Neuronal stem cell (in vitro differentiated cells): Measurements from ENCODE around the gene EBP.
A peak's percentile ranks its signal among the peaks of the same experiment; 100 is the strongest.

Experiments used
- DNase-seq: peaks from one replicate; pipeline ENCODE4 v3.0.0-alpha.2; 2013; ENCODE audit warnings: low spot score
- H2AFZ ChIP-seq: one replicate; pipeline ENCODE4 v1.6.1; 2013; ENCODE audit warnings: mild to moderate bottlenecking, low read length, inconsistent platforms
- H2AK5ac ChIP-seq: 2 replicates; pipeline ENCODE4 v1.6.1; 2013; ENCODE audit warnings: low read depth, mild to moderate bottlenecking, inconsistent platforms, low read length, moderate library complexity, mixed read lengths
- H2BK120ac ChIP-seq: 2 replicates; pipeline ENCODE4 v1.6.1; 2013; ENCODE audit warnings: low read depth, mild to moderate bottlenecking, inconsistent platforms, low read length, moderate library complexity, mixed read lengths
- H2BK12ac ChIP-seq: one replicate; pipeline ENCODE4 v1.6.1; 2013; ENCODE audit warnings: low read length, inconsistent platforms
- H2BK15ac ChIP-seq: 2 replicates; pipeline ENCODE4 v1.6.1; 2013; ENCODE audit warnings: mild to moderate bottlenecking, low read length, inconsistent platforms, mixed read lengths
- H2BK5ac ChIP-seq: one replicate; pipeline ENCODE4 v1.6.1; 2013; ENCODE audit warnings: inconsistent platforms, mild to moderate bottlenecking, low read length, moderate library complexity
- H3K14ac ChIP-seq: one replicate; pipeline ENCODE4 v1.6.1; 2013; ENCODE audit warnings: low read length, inconsistent platforms
- H3K18ac ChIP-seq: 2 replicates; pipeline ENCODE4 v1.6.1; 2013; ENCODE audit warnings: low read length, inconsistent platforms
- H3K23ac ChIP-seq: 2 replicates; pipeline ENCODE4 v1.6.1; 2013; ENCODE audit warnings: low read depth, mild to moderate bottlenecking, mixed read lengths, low read length, inconsistent platforms; ENCODE audit not compliant: poor library complexity
- H3K27ac ChIP-seq: replicated peaks from 3 replicates; pipeline ENCODE4 v1.5.1; 2013; ENCODE audit warnings: low read length, inconsistent platforms
- H3K27me3 ChIP-seq, 3 experiments: 2 replicates each; pipeline ENCODE4 v1.6.1; 2013; ENCODE audit warnings: low read length in 3 of 3, mild to moderate bottlenecking in 2 of 3, inconsistent platforms in 1 of 3, low read depth in 1 of 3, mixed read lengths in 1 of 3, moderate library complexity in 1 of 3; ENCODE audit not compliant: control insufficient read depth in 3 of 3, insufficient read depth in 3 of 3
- H3K36me3 ChIP-seq, 2 donors: replicated peaks in 1 of 2; 2 replicates each; pipeline ENCODE4 v1.6.1; 2013; ENCODE audit warnings: low read length in 2 of 2; ENCODE audit not compliant: control insufficient read depth in 2 of 2, insufficient read depth in 2 of 2
- H3K4ac ChIP-seq: 2 replicates; pipeline ENCODE4 v1.6.1; 2013; ENCODE audit warnings: inconsistent platforms, mild to moderate bottlenecking, low read length, moderate library complexity
- H3K4me1 ChIP-seq, 2 donors: 1 replicate in 1 of 2; 2 replicates in 1 of 2; pipeline ENCODE4 v1.6.1; 2013; ENCODE audit warnings: low read length in 2 of 2, low read depth in 1 of 2; ENCODE audit not compliant: control insufficient read depth in 2 of 2, insufficient read depth in 1 of 2
- H3K4me2 ChIP-seq: one replicate; pipeline ENCODE4 v1.6.1; 2013; ENCODE audit warnings: mild to moderate bottlenecking, low read length, inconsistent platforms; ENCODE audit not compliant: insufficient read depth, poor library complexity, severe bottlenecking
- H3K4me3 ChIP-seq, 2 donors: 2 replicates each; pipeline ENCODE4 v1.5.1; 2013; ENCODE audit warnings: low read length in 2 of 2, mild to moderate bottlenecking in 2 of 2, inconsistent platforms in 1 of 2, moderate library complexity in 1 of 2
- H3K79me1 ChIP-seq: one replicate; pipeline ENCODE4 v1.6.1; 2013; ENCODE audit warnings: low read depth, mild to moderate bottlenecking, inconsistent platforms, low read length, moderate library complexity
- H3K9ac ChIP-seq: one replicate; pipeline ENCODE4 v1.6.1; 2013; ENCODE audit warnings: mild to moderate bottlenecking, low read depth, low read length, inconsistent platforms; ENCODE audit not compliant: poor library complexity
- H3K9me3 ChIP-seq, 2 donors: replicated peaks in 1 of 2; 2 replicates each; pipeline versions ENCODE3 to v1.6.1; 2013; ENCODE audit warnings: low read length in 2 of 2, mild to moderate bottlenecking in 2 of 2, inconsistent platforms in 1 of 2, low read depth in 1 of 2, mixed read lengths in 1 of 2, moderate library complexity in 1 of 2; ENCODE audit not compliant: control insufficient read depth in 2 of 2, insufficient read depth in 1 of 2
- H4K8ac ChIP-seq: one replicate; pipeline ENCODE4 v1.6.1; 2013; ENCODE audit warnings: low read depth, mild to moderate bottlenecking, inconsistent platforms, low read length, moderate library complexity
- H4K91ac ChIP-seq: one replicate; pipeline ENCODE4 v1.6.1; 2013; ENCODE audit warnings: low read length, low read depth, mild to moderate bottlenecking, inconsistent platforms; ENCODE audit not compliant: poor library complexity
- WGBS, 2 donors: extraction: QIAGEN DNeasy Blood & Tissue Kit; methylation state at CpG; one replicate each; pipeline ENCODE4 v1.1.7; 2013; ENCODE audit warnings: missing lambda C conversion rate in 2 of 2, mixed read lengths in 1 of 2; ENCODE audit not compliant: insufficient read length in 2 of 2, insufficient replicate concordance in 1 of 2; ENCODE audit errors: extremely low coverage in 2 of 2; 5-methylcytosine and 5-hydroxymethylcytosine counted together

The EBP gene

DNA sequence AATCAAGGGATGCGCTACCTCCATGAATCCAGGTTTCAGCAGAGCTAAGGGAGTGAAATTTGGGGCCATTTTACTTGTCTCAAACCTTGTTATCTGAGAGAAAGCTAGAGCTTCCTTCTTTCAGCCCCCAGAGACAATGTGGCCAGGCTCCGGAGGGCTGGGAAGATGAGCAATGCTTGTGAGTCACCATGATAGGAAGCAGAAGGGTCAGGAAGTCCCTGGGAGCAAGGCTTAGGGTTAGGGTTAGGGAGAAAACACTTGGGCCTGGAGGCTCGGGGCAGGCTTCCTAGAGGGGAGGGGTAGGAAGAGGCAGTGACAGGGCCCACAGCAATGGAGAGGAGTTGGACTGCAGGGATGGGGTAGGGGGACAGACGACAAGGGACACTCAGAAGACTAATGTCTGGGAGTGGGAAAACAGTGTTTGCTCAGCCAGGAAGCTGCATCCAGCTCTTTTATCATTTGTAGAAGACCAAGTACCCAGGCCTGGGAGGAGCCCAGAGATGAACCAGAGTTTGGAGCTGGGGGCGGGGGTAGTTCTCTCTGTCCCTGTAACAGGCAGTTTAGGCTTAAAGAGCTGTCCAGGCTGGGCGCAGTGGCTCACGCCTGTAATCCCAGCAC is 29.2 kb upstream of the EBP start:
- Histone ChIP-seq H3K9me3 (no peaks in the 10 kb centered on the region), H3K18ac (no peak overlapping the region), H3K4me1 (no peaks in the 10 kb centered on the region), H3K9ac (no peak overlapping the region), H3K27ac (no peak overlapping the region), H2BK15ac (no peak overlapping the region), H2AK5ac (no peak overlapping the region), H3K27me3 (no peaks in the 10 kb centered on the region), H3K14ac (no peak overlapping the region), H2BK12ac (no peak overlapping the region), H4K8ac (no peak overlapping the region), H3K79me1 (no peaks in the 10 kb centered on the region), H3K4ac (no peak overlapping the region), H4K91ac (no peak overlapping the region), H3K23ac (no peak overlapping the region), H2BK5ac (no peak overlapping the region), H3K36me3 (peaks cover 0 to 4% of the 10 kb centered on the region in 2 donors), H3K4me2 (no peak overlapping the region), H2BK120ac (no peak overlapping the region), H2AFZ (peak overlapping the region; percentile 43), H3K4me3 (no peak overlapping the region)
- DNase-seq: no peak
- WGBS, 2 donors: no CpG with 5 or more reads among the region's 7 CpGs

DNA sequence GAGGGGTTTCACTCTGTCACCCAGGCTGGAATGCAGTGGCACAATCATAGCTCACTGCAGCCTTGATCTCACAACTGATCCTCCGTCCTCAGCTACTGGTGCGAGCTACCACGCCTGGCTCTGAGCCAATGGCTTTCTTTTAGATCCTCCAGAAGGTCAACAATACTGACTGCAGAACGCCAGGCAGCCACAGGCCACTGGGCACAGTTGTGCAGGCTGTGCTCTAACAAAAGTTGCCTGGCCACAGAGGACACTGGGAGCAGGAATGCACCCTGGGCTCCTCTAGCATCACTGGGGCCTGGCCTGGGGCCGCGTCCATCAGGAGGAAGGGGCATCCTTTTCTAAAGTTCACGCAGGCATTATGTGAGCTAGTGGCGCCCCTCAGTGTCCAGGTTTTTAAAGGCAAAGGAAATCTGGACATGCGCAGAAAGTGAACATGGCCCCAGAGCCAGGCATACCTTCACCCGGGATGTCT is 27.7 kb upstream of the EBP start:
- Histone ChIP-seq H2AFZ (peak overlapping the region; percentile 72), H3K79me1 (no peaks in the 10 kb centered on the region)
- peak; percentile 43 for DNase-seq

DNA sequence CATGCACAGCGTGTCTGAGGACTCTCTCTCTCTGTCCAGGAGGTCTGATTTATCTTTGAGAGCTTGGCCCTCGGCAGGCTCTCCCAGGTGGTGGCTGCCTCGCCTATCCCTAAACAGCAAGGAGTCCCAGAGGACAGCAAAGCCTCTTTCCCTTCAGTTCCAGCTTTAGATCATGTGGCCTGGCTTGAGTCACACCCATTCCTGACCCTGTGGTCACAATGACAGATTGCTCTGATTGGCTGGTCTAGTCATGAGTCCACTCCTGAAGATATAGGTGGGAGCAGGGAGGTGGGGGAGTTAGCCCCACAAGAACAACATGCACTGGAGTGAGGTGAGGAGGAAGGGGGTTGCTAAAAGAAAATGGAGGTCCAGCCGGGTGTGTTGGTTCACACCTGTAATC is 24.9 kb upstream of the EBP start:
- no peak overlapping the region for H3K14ac ChIP-seq
- no peak overlapping the region for H4K8ac ChIP-seq
- H3K4ac ChIP-seq: no peak overlapping the region
- no peaks in the 10 kb centered on the region for H3K9me3 ChIP-seq
- H4K91ac ChIP-seq: no peak overlapping the region
- H2AK5ac ChIP-seq: no peak overlapping the region
- H2BK5ac ChIP-seq: no peak overlapping the region
- WGBS, 2 donors: no CpG with 5 or more reads among the region's 4 CpGs
- H2BK15ac ChIP-seq: no peak overlapping the region
- no peaks in the 10 kb centered on the region for H3K4me1 ChIP-seq
- no peak overlapping the region for H3K4me3 ChIP-seq
- no peaks in the 10 kb centered on the region for H3K79me1 ChIP-seq
- no peaks in the 10 kb centered on the region for H3K36me3 ChIP-seq
- no peak overlapping the region for H3K23ac ChIP-seq
- no peak overlapping the region for H3K9ac ChIP-seq
- no peak overlapping the region for H3K27ac ChIP-seq
- H3K27me3 ChIP-seq: no peaks in the 10 kb centered on the region
- DNase-seq: no peak
- no peak overlapping the region for H2AFZ ChIP-seq
- no peak overlapping the region for H2BK120ac ChIP-seq
- no peak overlapping the region for H2BK12ac ChIP-seq
- no peak overlapping the region for H3K4me2 ChIP-seq
- H3K18ac ChIP-seq: no peak overlapping the region

More for the DNA sequence above, 27.7 kb upstream of the EBP start:
- no CpG with 5 or more reads among the region's 10 CpGs for whole genome bisulfite sequencing, 2 donors
- H3K18ac ChIP-seq: no peak overlapping the region
- no peaks in the 10 kb centered on the region for H3K36me3 ChIP-seq
- no peaks in the 10 kb centered on the region for H3K27me3 ChIP-seq
- H3K14ac ChIP-seq: no peak overlapping the region
- H3K27ac ChIP-seq: no peak overlapping the region
- H2BK15ac ChIP-seq: no peak overlapping the region
- no peak overlapping the region for H2BK120ac ChIP-seq
- H2BK5ac ChIP-seq: no peak overlapping the region
- H2AK5ac ChIP-seq: no peak overlapping the region
- H3K4me3 ChIP-seq: no peak overlapping the region
- H4K8ac ChIP-seq: no peak overlapping the region
- no peak overlapping the region for H3K4me2 ChIP-seq
- no peak overlapping the region for H3K9ac ChIP-seq
- H3K4me1 ChIP-seq: no peaks in the 10 kb centered on the region
- H4K91ac ChIP-seq: no peak overlapping the region
- no peak overlapping the region for H3K23ac ChIP-seq
- H2BK12ac ChIP-seq: no peak overlapping the region
- no peak overlapping the region for H3K4ac ChIP-seq
- H3K9me3 ChIP-seq: no peaks in the 10 kb centered on the region

DNA sequence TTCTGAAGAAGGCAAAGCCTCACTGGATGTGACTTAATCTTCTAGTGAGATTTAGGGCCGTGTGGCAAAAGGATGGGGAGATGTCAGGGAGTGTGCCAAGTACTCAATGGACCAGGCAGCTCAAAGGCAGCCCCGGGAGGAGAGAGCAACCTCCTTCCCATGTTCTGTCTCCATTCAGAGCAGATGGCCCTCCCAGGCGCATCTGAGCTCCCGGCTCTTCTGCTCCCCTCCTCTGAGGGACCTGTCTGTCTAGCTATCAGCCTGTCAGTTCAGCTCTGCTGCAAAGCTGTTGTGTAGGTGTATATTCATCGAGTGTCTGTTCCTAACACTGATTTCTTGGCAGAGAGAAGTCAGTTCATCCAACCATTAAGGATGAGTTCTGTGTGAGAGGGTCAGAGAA is 23.7 kb upstream of the EBP start:
- Histone ChIP-seq H2AFZ (no peak overlapping the region), H3K4ac (no peak overlapping the region), H4K8ac (no peak overlapping the region), H3K4me2 (no peak overlapping the region), H3K14ac (no peak overlapping the region), H2BK12ac (no peak overlapping the region), H2BK15ac (no peak overlapping the region), H3K4me1 (no peaks in the 10 kb centered on the region), H3K4me3 (no peak overlapping the region), H3K9ac (no peak overlapping the region), H4K91ac (no peak overlapping the region), H2BK5ac (no peak overlapping the region), H3K36me3 (no peaks in the 10 kb centered on the region), H2AK5ac (no peak overlapping the region), H2BK120ac (no peak overlapping the region), H3K23ac (no peak overlapping the region), H3K79me1 (no peaks in the 10 kb centered on the region), H3K27me3 (no peaks in the 10 kb centered on the region), H3K18ac (no peak overlapping the region), H3K27ac (no peak overlapping the region), H3K9me3 (no peaks in the 10 kb centered on the region)
- DNase-seq: no peak
- WGBS, 2 donors: no CpG with 5 or more reads among the region's 5 CpGs
